Activated B cell treated with CpG ODN at 0.5 μM for 24 hours (primary cell): ENCODE results near the gene ADAMTSL2. TPM values are rescaled to one million over a fixed set of nuclear protein-coding genes. Genes with fewer than 3 reads are reported as not detected.

Experiments
- ATAC-seq: fragments of 200-7000 bp; cut with Tn5 transposase; one replicate; pipeline ENCODE4 v1.10.0; 2021; ENCODE audit warnings: low read depth, mild to moderate bottlenecking, moderate library complexity
- CTCF ChIA-PET: fragments of 350-600 bp; sonication (Branson Sonifier 250); formaldehyde crosslinking; loops from one replicate; lab custom pipeline; 2021; ENCODE audit warnings: antibody characterized with exemption; lab: Charles Lee
- POLR2A ChIA-PET: fragments of 350-600 bp; sonication (Branson Sonifier 250); formaldehyde crosslinking; loops from one replicate; lab custom pipeline; 2021; ENCODE audit warnings: antibody characterized with exemption; lab: Charles Lee
- DNase-seq: peaks from one replicate; pipeline ENCODE4 v3.0.0; 2022
- H3K27ac Mint-ChIP-seq: one replicate; pipeline ENCODE4 v1.8.0; 2020; ENCODE audit warnings: mixed read lengths
- H3K27me3 Mint-ChIP-seq: one replicate; pipeline ENCODE4 v1.8.0; 2021; ENCODE audit warnings: mixed read lengths
- H3K36me3 Mint-ChIP-seq: one replicate; pipeline ENCODE4 v1.8.0; 2021; ENCODE audit warnings: low read depth, mixed read lengths
- H3K4me1 Mint-ChIP-seq: one replicate; pipeline ENCODE4 v1.8.0; 2021; ENCODE audit warnings: mixed read lengths
- H3K4me3 Mint-ChIP-seq: one replicate; pipeline ENCODE4 v1.8.0; 2020; ENCODE audit warnings: mild to moderate bottlenecking, mixed read lengths
- H3K9me3 Mint-ChIP-seq: one replicate; pipeline ENCODE4 v1.8.0; 2020; ENCODE audit warnings: mixed read lengths
- CTCF ChIP-seq: fragments of 200-600 bp; IDR thresholded peaks from one replicate; pipeline ENCODE4 v1.8.0; 2022; ENCODE audit warnings: antibody characterized with exemption, mild to moderate bottlenecking
- intact Hi-C: fragments of 100-400 bp; cut with micrococcal nuclease; formaldehyde crosslinking; loops from one replicate; pipeline ENCODE4 v1.15.1; 2024
- total RNA-seq: library from RNA; stranded (reverse); gene quantifications from 2 replicates; pipeline ENCODE4 v1.2.3, GENCODE V29; 2022

Gene ADAMTSL2
- total RNA-seq, 1 donor from 2014 or later = not detected

GRCh38 chr9:133572821-133573361 is 38.4 kb downstream of the ADAMTSL2 start:
- ChIA-PET CTCF (no interaction called here), POLR2A (no interaction called here)
- Mint-ChIP-seq H3K4me3 (no peak overlapping the region), H3K27me3 (peaks cover 27% of the 10 kb centered on the region), H3K36me3 (no peaks in the 10 kb centered on the region), H3K27ac (no peak overlapping the region), H3K9me3 (no peaks in the 10 kb centered on the region), H3K4me1 (peaks cover 8% of the 10 kb centered on the region)
- no peak for DNase-seq
- no peak for TF ChIP-seq CTCF
- no peak for ATAC-seq
- intact Hi-C loops = no loop called here

- TF ChIP-seq CTCF = no peak
- no peak for ATAC-seq
- Mint-ChIP-seq H3K36me3 (no peaks in the 10 kb centered on the region), H3K9me3 (no peaks in the 10 kb centered on the region), H3K4me3 (no peak overlapping the region), H3K4me1 (peaks cover 13% of the 10 kb centered on the region), H3K27ac (no peak overlapping the region), H3K27me3 (peaks cover 31% of the 10 kb centered on the region)
- ChIA-PET POLR2A (no interaction called here), CTCF (no interaction called here)
- DNase-seq = no peak
- intact Hi-C loops = no loop called here
Observed at GRCh38 chr9:133573791-133574515, 39.4 kb downstream of the ADAMTSL2 start.

- no peak for ATAC-seq
- no peak for TF ChIP-seq CTCF
- Mint-ChIP-seq H3K9me3 (no peaks in the 10 kb centered on the region), H3K4me3 (no peak overlapping the region), H3K27ac (no peak overlapping the region), H3K27me3 (peaks cover 38% of the 10 kb centered on the region), H3K36me3 (no peaks in the 10 kb centered on the region), H3K4me1 (peaks cover 20% of the 10 kb centered on the region)
- CTCF ChIA-PET = no interaction called here
- intact Hi-C loops = no loop called here
- DNase-seq = no peak
- POLR2A ChIA-PET = no interaction called here
Observed at GRCh38 chr9:133574771-133575170, 40.3 kb downstream of the ADAMTSL2 start.

- Mint-ChIP-seq H3K27ac (no peak overlapping the region), H3K9me3 (no peaks in the 10 kb centered on the region), H3K36me3 (no peaks in the 10 kb centered on the region), H3K27me3 (peaks cover 39% of the 10 kb centered on the region), H3K4me3 (no peak overlapping the region), H3K4me1 (peaks cover 20% of the 10 kb centered on the region)
- POLR2A ChIA-PET = no interaction called here
- intact Hi-C loops = no loop called here
- CTCF ChIA-PET = no interaction called here
- DNase-seq (no peak), ATAC-seq (no peak)
- TF ChIP-seq CTCF = no peak
Observed at GRCh38 chr9:133575186-133576030, 40.9 kb downstream of the ADAMTSL2 start.
